Globus pallidus (tissue), 1 donor: ENCODE data around the gene PPP2R2D.

Experiments
- DNase-seq: peaks from one replicate; pipeline ENCODE4 v3.0.0-alpha.2; 2015; ENCODE audit warnings: low spot score

PPP2R2D gene

GRCh38 chr10:131889755-131890154 lies 11.1 kb upstream of the PPP2R2D start:
- no peak for DNase-seq

GRCh38 chr10:131890276-131891195 lies 10.3 kb upstream of the PPP2R2D start:
- DNase-seq, result no peak

- no peak for DNase-seq
Observed at GRCh38 chr10:131891196-131891928, 9.4 kb upstream of the PPP2R2D start.

GRCh38 chr10:131891929-131892805 lies 8.6 kb upstream of the PPP2R2D start:
- no peak for DNase-seq

GRCh38 chr10:131892806-131893675 lies 7.8 kb upstream of the PPP2R2D start:
- DNase-seq, result no peak

GRCh38 chr10:131895116-131895515 lies 5.7 kb upstream of the PPP2R2D start:
- DNase-seq, result no peak

GRCh38 chr10:131896403-131896802 lies 4.4 kb upstream of the PPP2R2D start:
- DNase-seq, result no peak

- DNase-seq, result no peak
Observed at GRCh38 chr10:131897297-131897899, 3.4 kb upstream of the PPP2R2D start.

GRCh38 chr10:131898061-131898460 lies 2.7 kb upstream of the PPP2R2D start:
- DNase-seq, result no peak

GRCh38 chr10:131898713-131899112 lies 2.1 kb upstream of the PPP2R2D start:
- DNase-seq, result no peak

- DNase-seq, result no peak
Observed at GRCh38 chr10:131899116-131899690, 1.6 kb upstream of the PPP2R2D start.

- peak; percentile 26 for DNase-seq
Observed at GRCh38 chr10:131899695-131900349, 986 bp upstream of the PPP2R2D start.

GRCh38 chr10:131901181-131901829 lies 497 bp downstream of the PPP2R2D start:
- DNase-seq, result peak; percentile 41

- DNase-seq, result no peak
Observed at GRCh38 chr10:131902211-131902610, 1.4 kb downstream of the PPP2R2D start.

GRCh38 chr10:131902691-131903090 lies 1.9 kb downstream of the PPP2R2D start:
- DNase-seq, result no peak

- DNase-seq, result no peak
Observed at GRCh38 chr10:131905267-131905571, 4.4 kb downstream of the PPP2R2D start.

- no peak for DNase-seq
Observed at GRCh38 chr10:131905603-131906268, 4.9 kb downstream of the PPP2R2D start.

- DNase-seq, result no peak
Observed at GRCh38 chr10:131906269-131906639, 5.4 kb downstream of the PPP2R2D start.

GRCh38 chr10:131907679-131908078 lies 6.9 kb downstream of the PPP2R2D start:
- DNase-seq, result no peak
